SK-N-SH (cell line): ENCODE data around the gene PIGV. TPM values are rescaled to one million over a fixed set of nuclear protein-coding genes. Genes with fewer than 3 reads are reported as not detected.

Experiments
- CTCF ChIA-PET: fragments of 300-600, 350-600 bp; formaldehyde crosslinking; extraction: SDS; loops from one replicate; lab custom pipeline; 2021; lab: Yijun Ruan, JAX
- POLR2A ChIA-PET: fragments of 350-600 bp; sonication (Branson Sonifier 250); formaldehyde crosslinking; extraction: SDS; loops from one replicate; lab custom pipeline; 2020; ENCODE audit warnings: antibody characterized with exemption, inconsistent platforms; lab: Yijun Ruan, JAX
- DNase-seq: peaks from one replicate; pipeline ENCODE4 v3.0.0; 2012
- H2AFZ ChIP-seq: fragments of 200-600 bp; sonication (generic); 2 replicates; pipeline ENCODE4 v1.8.1; 2016; ENCODE audit warnings: antibody characterized with exemption, mild to moderate bottlenecking, low read depth
- H3F3A ChIP-seq: fragments of 200-600 bp; sonication (generic); replicated peaks from 2 replicates; pipeline ENCODE3; 2016; ENCODE audit warnings: antibody characterized with exemption, mild to moderate bottlenecking; ENCODE audit not compliant: insufficient read depth
- H3K27ac ChIP-seq, 2 experiments: fragments of 200-500 bp in 1 of 2; fragments of 200-600 bp in 1 of 2; sonication (Bioruptor generic) in 1 of 2; sonication (generic), shearing (Covaris generic) in 1 of 2; 2 replicates each; pipeline versions ENCODE4 v1.5.1 to v1.6.1; 2014 to 2016; ENCODE audit warnings: low read depth in 2 of 2, inconsistent platforms in 1 of 2, low read length in 1 of 2, mild to moderate bottlenecking in 1 of 2, mixed read lengths in 1 of 2
- H3K27me3 ChIP-seq: fragments of 200-600 bp; sonication (generic), shearing (Covaris generic); 2 replicates; pipeline ENCODE4 v1.6.1; 2016; ENCODE audit warnings: mixed run types; ENCODE audit not compliant: insufficient read depth
- H3K36me3 ChIP-seq, 2 experiments: fragments of 200-500 bp in 1 of 2; fragments of 200-600 bp in 1 of 2; sonication (Bioruptor generic) in 1 of 2; sonication (generic) in 1 of 2; replicated peaks in 1 of 2; 2 replicates each; pipeline versions ENCODE3 to v1.5.1; 2014 to 2016; ENCODE audit warnings: low read length in 1 of 2, mild to moderate bottlenecking in 1 of 2; ENCODE audit not compliant: insufficient read depth in 2 of 2, control insufficient read depth in 1 of 2
- H3K4me1 ChIP-seq, 2 experiments: fragments of 200-500 bp in 1 of 2; fragments of 200-600 bp in 1 of 2; sonication (Bioruptor generic) in 1 of 2; sonication (generic), shearing (Covaris generic) in 1 of 2; 2 replicates each; pipeline versions ENCODE4 v1.5.1 to v1.6.1; 2014 to 2016; ENCODE audit warnings: low read depth in 1 of 2, low read length in 1 of 2, mixed run types in 1 of 2; ENCODE audit not compliant: insufficient read depth in 2 of 2, control insufficient read depth in 1 of 2
- H3K4me2 ChIP-seq: fragments of 200-600 bp; sonication (generic), shearing (Covaris generic); 2 replicates; pipeline ENCODE4 v1.6.1; 2017; ENCODE audit warnings: mixed run types
- H3K4me3 ChIP-seq, 2 experiments: fragments of 200-500 bp in 1 of 2; fragments of 200-600 bp in 1 of 2; sonication (Bioruptor generic) in 1 of 2; sonication (generic), shearing (Covaris generic) in 1 of 2; 2 replicates each; pipeline versions ENCODE4 v1.5.1 to v1.8.1; 2014 to 2016; ENCODE audit warnings: low read depth in 2 of 2, inconsistent platforms in 1 of 2, low read length in 1 of 2, mild to moderate bottlenecking in 1 of 2, mixed read lengths in 1 of 2, moderate library complexity in 1 of 2
- H3K79me2 ChIP-seq: fragments of 200-600 bp; sonication (generic); 2 replicates; pipeline ENCODE4 v1.8.1; 2017; ENCODE audit warnings: mild to moderate bottlenecking; ENCODE audit not compliant: insufficient read depth
- H3K9ac ChIP-seq: fragments of 200-600 bp; sonication (generic); 2 replicates; pipeline ENCODE4 v1.6.1; 2017; ENCODE audit warnings: mixed run types
- H3K9me2 ChIP-seq: fragments of 200-600 bp; sonication (generic); 2 replicates; pipeline ENCODE4 v1.6.1; 2017; ENCODE audit warnings: mixed run types
- H3K9me3 ChIP-seq: fragments of 200-600 bp; sonication (generic); 2 replicates; pipeline ENCODE4 v1.6.1; 2017; ENCODE audit warnings: mixed run types, mild to moderate bottlenecking, moderate library complexity
- H4K20me1 ChIP-seq: fragments of 200-600 bp; sonication (generic); 2 replicates; pipeline ENCODE4 v1.6.1; 2017; ENCODE audit warnings: mild to moderate bottlenecking, mixed run types; ENCODE audit not compliant: insufficient read depth
- EZH2phosphoT487 ChIP-seq: fragments of 200-600 bp; sonication (generic); IDR thresholded peaks from 2 replicates; pipeline ENCODE4 v1.6.1; 2017; ENCODE audit warnings: low read depth, mixed run types, mild to moderate bottlenecking, antibody characterized with exemption, moderate library complexity, borderline replicate concordance
- FOSL2 ChIP-seq: IDR thresholded peaks from 2 replicates; pipeline ENCODE4 v1.4.0; 2012; ENCODE audit warnings: low read depth, mild to moderate bottlenecking, moderate library complexity, borderline replicate concordance
- FOXM1 ChIP-seq: IDR thresholded peaks from 2 replicates; pipeline ENCODE4 v1.4.0; 2012; ENCODE audit warnings: low read depth, mild to moderate bottlenecking
- GABPA ChIP-seq: IDR thresholded peaks from 2 replicates; pipeline ENCODE4 v1.4.0; 2012; ENCODE audit warnings: low read depth, mild to moderate bottlenecking
- GATA2 ChIP-seq: sonication (generic); formaldehyde crosslinking; IDR thresholded peaks from 2 replicates; pipeline ENCODE4 v1.5.0; 2020; ENCODE audit warnings: mild to moderate bottlenecking, missing genetic modification reagents
- IRF3 ChIP-seq: fragments of 150-350 bp; IDR thresholded peaks from 2 replicates; pipeline ENCODE4 v1.6.1; 2016; ENCODE audit warnings: mild to moderate bottlenecking, low read depth, low read length
- JUND ChIP-seq: IDR thresholded peaks from 2 replicates; pipeline ENCODE4 v1.4.0; 2012
- MAX ChIP-seq: IDR thresholded peaks from 2 replicates; pipeline ENCODE4 v1.4.0; 2012; ENCODE audit warnings: low read depth
- MEF2A ChIP-seq: IDR thresholded peaks from 2 replicates; pipeline ENCODE4 v1.4.0; 2012; ENCODE audit warnings: low read depth, borderline replicate concordance
- MXI1 ChIP-seq: IDR thresholded peaks from 2 replicates; pipeline ENCODE4 v1.6.1; 2012; ENCODE audit warnings: mild to moderate bottlenecking, low read depth, low read length, improper control_type of control experiment
- POLR2AphosphoS5 ChIP-seq: IDR thresholded peaks from 2 replicates; pipeline ENCODE4 v1.6.1; 2012; ENCODE audit warnings: low read depth, low read length
- REST ChIP-seq: IDR thresholded peaks from 2 replicates; pipeline ENCODE4 v1.6.1; 2012; ENCODE audit warnings: mild to moderate bottlenecking, low read depth, low read length, moderate library complexity
- SMC3 ChIP-seq: IDR thresholded peaks from 2 replicates; pipeline ENCODE4 v1.6.1; 2012; ENCODE audit warnings: low read depth, low read length, improper control_type of control experiment
- TCF12 ChIP-seq: IDR thresholded peaks from 2 replicates; pipeline ENCODE4 v1.4.0; 2012
- USF1 ChIP-seq: IDR thresholded peaks from 2 replicates; pipeline ENCODE4 v1.4.0; 2012; ENCODE audit warnings: low read depth, borderline replicate concordance
- YY1 ChIP-seq: IDR thresholded peaks from 2 replicates; pipeline ENCODE4 v1.4.0; 2012; ENCODE audit warnings: low read depth, mild to moderate bottlenecking
- WGBS: methylation state at CpG from one replicate; pipeline ENCODE4 v1.1.6; 2017; ENCODE audit warnings: low lambda C conversion rate; 5-methylcytosine and 5-hydroxymethylcytosine counted together
- polyA plus RNA-seq, 3 experiments: library from polyadenylated mRNA; depleted of rRNA; stranded (reverse); fragments of >200 nt; gene quantifications; 2 replicates each; pipeline ENCODE4 v1.2.3, GENCODE V29; 2012

PIGV gene
- polyA plus RNA-seq, 1 of the 3 experiments (the other 2 are of a cell fraction) = 16.5 TPM

GRCh38 chr1:26820784-26821269, 33.1 kb downstream of the PIGV start:
- no peak for DNase-seq
- Histone ChIP-seq H3F3A (no peaks in the 10 kb centered on the region), H2AFZ (no peak overlapping the region), H3K36me3 (no peaks in the 10 kb centered on the region), H3K9ac (no peak overlapping the region), H3K4me2 (no peak overlapping the region), H4K20me1 (no peaks in the 10 kb centered on the region), H3K9me2 (no peaks in the 10 kb centered on the region), H3K4me1 (peaks cover 0 to 2% of the 10 kb centered on the region in 2 experiments; a peak in 2 of 4 replicates), H3K79me2 (no peaks in the 10 kb centered on the region), H3K4me3 (no peak overlapping the region), H3K9me3 (no peaks in the 10 kb centered on the region), H3K27me3 (no peaks in the 10 kb centered on the region)
- CTCF ChIA-PET = interaction anchor here (0.7 to 1.9 kb wide), 5 partner anchors 11 to 321 kb away, joined by 3 to 9 read pairs (median 5); partner anchors contain the start of gene PIGV
- 95% methylated on average over 4 of the region's 4 CpGs for WGBS
- TF ChIP-seq POLR2AphosphoS5 (no peak), FOXM1 (no peak), JUND (no peak), EZH2phosphoT487 (no peak), FOSL2 (no peak)
- TF ChIP-seq, all 33 proteins: peak for 0
- no peak overlapping the region for H3K27ac ChIP-seq
- POLR2A ChIA-PET = no interaction called here

- no peaks in the 10 kb centered on the region for H3F3A ChIP-seq
- TF ChIP-seq POLR2AphosphoS5 = no peak
- no peak for TF ChIP-seq MXI1
- H3K27me3 ChIP-seq = no peaks in the 10 kb centered on the region
- H3K4me1 ChIP-seq = peaks cover 6 to 10% of the 10 kb centered on the region in 2 experiments; a peak in 2 of 4 replicates
- ChIA-PET CTCF (interaction anchor here (0.8 to 1.5 kb wide), 4 partner anchors 12 to 221 kb away, joined by 3 to 13 read pairs (median 3); partner anchors contain the start of gene PIGV), POLR2A (no interaction called here)
- DNase-seq = no peak
- 84% methylated on average over 4 of the region's 4 CpGs for WGBS
- H3K9me2 ChIP-seq = no peaks in the 10 kb centered on the region
- H3K27ac ChIP-seq = no peak overlapping the region
- peaks cover 10% of the 10 kb centered on the region for H3K79me2 ChIP-seq
- no peaks in the 10 kb centered on the region for H4K20me1 ChIP-seq
- no peak overlapping the region for H3K9ac ChIP-seq
- no peaks in the 10 kb centered on the region for H3K36me3 ChIP-seq
- no peaks in the 10 kb centered on the region for H3K9me3 ChIP-seq
- no peak overlapping the region for H3K4me3 ChIP-seq
- H3K4me2 ChIP-seq = no peak overlapping the region
- no peak overlapping the region for H2AFZ ChIP-seq
Measured at GRCh38 chr1:26822737-26823395, 35.1 kb downstream of the PIGV start.

GRCh38 chr1:26824731-26825130, 37.0 kb downstream of the PIGV start:
- Histone ChIP-seq H3K27me3 (no peaks in the 10 kb centered on the region), H3F3A (no peaks in the 10 kb centered on the region), H3K27ac (no peak overlapping the region), H3K4me3 (no peak overlapping the region), H3K9ac (no peak overlapping the region), H3K79me2 (peaks cover 27% of the 10 kb centered on the region), H4K20me1 (no peaks in the 10 kb centered on the region), H3K4me1 (peaks cover 6 to 21% of the 10 kb centered on the region in 2 experiments; a peak in 2 of 4 replicates), H3K36me3 (no peaks in the 10 kb centered on the region), H2AFZ (no peak overlapping the region), H3K9me2 (no peaks in the 10 kb centered on the region), H3K4me2 (no peak overlapping the region), H3K9me3 (no peaks in the 10 kb centered on the region)
- ChIA-PET CTCF (interaction anchor here (0.7 to 1.3 kb wide), 4 partner anchors 12 to 290 kb away, joined by 3 to 8 read pairs (median 4); no protein-coding TSS in a partner anchor), POLR2A (no interaction called here)
- WGBS = 100% methylated on average over 3 of the region's 3 CpGs
- no peak for DNase-seq
- TF ChIP-seq REST (no peak), MEF2A (no peak), SMC3 (no peak), GATA2 (no peak), TCF12 (no peak), IRF3 (no peak), YY1 (no peak), GABPA (no peak), MAX (no peak), USF1 (no peak), JUND (no peak)
